Fibroblast of lung (primary cell): Measurements from ENCODE around the gene SIKE1. TPM values are rescaled to one million over a fixed set of nuclear protein-coding genes. Genes with fewer than 3 reads are reported as not detected.

Source experiments
- DNase-seq, 2 donors: peaks; one replicate each; pipeline versions ENCODE4 v3.0.0 to v3.0.0-alpha.2; 2010; ENCODE audit warnings: low read depth in 2 of 2
- H2AFZ ChIP-seq: 2 replicates; pipeline ENCODE4 v1.5.1; 2012; ENCODE audit warnings: low read length, control low read depth, inconsistent platforms
- H3K27ac ChIP-seq: 2 replicates; pipeline ENCODE4 v1.5.1; 2011; ENCODE audit warnings: low read length, control low read depth; ENCODE audit not compliant: insufficient read depth
- H3K27me3 ChIP-seq: 2 replicates; pipeline ENCODE4 v1.5.1; 2011; ENCODE audit warnings: mild to moderate bottlenecking, low read length; ENCODE audit not compliant: control insufficient read depth, insufficient read depth
- H3K36me3 ChIP-seq: 2 replicates; pipeline ENCODE4 v1.5.1; 2011; ENCODE audit warnings: low read length; ENCODE audit not compliant: control insufficient read depth, insufficient read depth
- H3K4me1 ChIP-seq: 2 replicates; pipeline ENCODE4 v1.5.1; 2011; ENCODE audit warnings: low read length; ENCODE audit not compliant: control insufficient read depth, insufficient read depth; ENCODE audit errors: extremely low read depth
- H3K4me2 ChIP-seq: 2 replicates; pipeline ENCODE4 v1.5.1; 2011; ENCODE audit warnings: low read length, control low read depth; ENCODE audit not compliant: insufficient read depth; ENCODE audit errors: extremely low read depth
- H3K4me3 ChIP-seq, 4 experiments: fragments of 200-600 bp in 1 of 4; sonication (generic) in 1 of 4; replicated peaks in 1 of 4; 2 replicates each; pipeline ENCODE4 v1.5.1; 2011 to 2016; ENCODE audit warnings: low read length in 4 of 4, low read depth in 3 of 4, mild to moderate bottlenecking in 3 of 4, control low read depth in 2 of 4, inconsistent platforms in 1 of 4, mixed read lengths in 1 of 4; ENCODE audit not compliant: insufficient read depth in 1 of 4; ENCODE audit errors: control extremely low read depth in 1 of 4
- H3K79me2 ChIP-seq: 2 replicates; pipeline ENCODE4 v1.5.1; 2012; ENCODE audit warnings: mild to moderate bottlenecking, low read length, inconsistent platforms; ENCODE audit not compliant: control insufficient read depth, insufficient read depth
- H3K9ac ChIP-seq: 2 replicates; pipeline ENCODE4 v1.5.1; 2011; ENCODE audit warnings: mild to moderate bottlenecking, low read length, control low read depth; ENCODE audit not compliant: insufficient read depth
- H3K9me3 ChIP-seq: 2 replicates; pipeline ENCODE4 v1.5.1; 2012; ENCODE audit warnings: low read depth, low read length; ENCODE audit not compliant: control insufficient read depth, insufficient read depth
- H4K20me1 ChIP-seq: 2 replicates; pipeline ENCODE4 v1.5.1; 2011; ENCODE audit warnings: low read length; ENCODE audit not compliant: control insufficient read depth, insufficient read depth; ENCODE audit errors: extremely low read depth
- EZH2 ChIP-seq: IDR thresholded peaks from 2 replicates; pipeline ENCODE4 v1.5.1; 2012; ENCODE audit warnings: low read length, control low read depth, mild to moderate bottlenecking; ENCODE audit errors: missing control alignments
- polyA plus RNA-seq, 2 donors: library from polyadenylated mRNA; depleted of rRNA in 1 of 2; stranded (reverse) in 1 of 2; unstranded in 1 of 2; fragments of >200 nt; gene quantifications; 2 replicates each; pipeline ENCODE4 v1.2.1, GENCODE V29; 2011 to 2012; ENCODE audit warnings: missing spikeins in 1 of 2
- total RNA-seq: library from RNA; depleted of rRNA; stranded (reverse); fragments of >200 nt; gene quantifications from 2 replicates; pipeline ENCODE4 v1.2.1, GENCODE V29; 2014
- TF ChIP-seq, protein P1 (sequence below), 2 donors: IDR thresholded peaks in 1 of 2; conservative IDR thresholded peaks in 1 of 2; 1 replicate in 1 of 2; 2 replicates in 1 of 2; pipeline ENCODE4 v1.5.1; 2011 to 2012; ENCODE audit warnings: low read length in 2 of 2, control low read depth in 1 of 2, inconsistent platforms in 1 of 2, low read depth in 1 of 2, mild to moderate bottlenecking in 1 of 2

Gene SIKE1
- total and polyA plus RNA-seq, 2 donors (not counting 1 experiment from before 2014, with no cell fraction given): 48.8 to 69.5 TPM

- no peak overlapping the region for H3K27ac ChIP-seq
- H3K9me3 ChIP-seq: no peaks in the 10 kb centered on the region
- H3K79me2 ChIP-seq: no peaks in the 10 kb centered on the region
- no peak for TF ChIP-seq EZH2
- TF ChIP-seq, protein P1, sequence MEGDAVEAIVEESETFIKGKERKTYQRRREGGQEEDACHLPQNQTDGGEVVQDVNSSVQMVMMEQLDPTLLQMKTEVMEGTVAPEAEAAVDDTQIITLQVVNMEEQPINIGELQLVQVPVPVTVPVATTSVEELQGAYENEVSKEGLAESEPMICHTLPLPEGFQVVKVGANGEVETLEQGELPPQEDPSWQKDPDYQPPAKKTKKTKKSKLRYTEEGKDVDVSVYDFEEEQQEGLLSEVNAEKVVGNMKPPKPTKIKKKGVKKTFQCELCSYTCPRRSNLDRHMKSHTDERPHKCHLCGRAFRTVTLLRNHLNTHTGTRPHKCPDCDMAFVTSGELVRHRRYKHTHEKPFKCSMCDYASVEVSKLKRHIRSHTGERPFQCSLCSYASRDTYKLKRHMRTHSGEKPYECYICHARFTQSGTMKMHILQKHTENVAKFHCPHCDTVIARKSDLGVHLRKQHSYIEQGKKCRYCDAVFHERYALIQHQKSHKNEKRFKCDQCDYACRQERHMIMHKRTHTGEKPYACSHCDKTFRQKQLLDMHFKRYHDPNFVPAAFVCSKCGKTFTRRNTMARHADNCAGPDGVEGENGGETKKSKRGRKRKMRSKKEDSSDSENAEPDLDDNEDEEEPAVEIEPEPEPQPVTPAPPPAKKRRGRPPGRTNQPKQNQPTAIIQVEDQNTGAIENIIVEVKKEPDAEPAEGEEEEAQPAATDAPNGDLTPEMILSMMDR (conservative IDR thresholded peaks at IDR 0.05 in 1 of 2, IDR thresholded peaks at IDR 0.05 in 1 of 2; ENCODE audit: low read depth in 1 of 2, low read length in 2 of 2): no peak
- H4K20me1 ChIP-seq: no peaks in the 10 kb centered on the region
- no peak overlapping the region for H3K9ac ChIP-seq
- DNase-seq: no peak
- H3K36me3 ChIP-seq: peaks cover 15% of the 10 kb centered on the region
- H3K4me2 ChIP-seq: no peak overlapping the region
- H3K27me3 ChIP-seq: no peaks in the 10 kb centered on the region
- H3K4me3 ChIP-seq: no peak overlapping the region
- H3K4me1 ChIP-seq: no peaks in the 10 kb centered on the region
- no peak overlapping the region for H2AFZ ChIP-seq
Observed at GRCh38 chr1:114723915-114724314, 56.6 kb downstream of the SIKE1 start.

GRCh38 chr1:114723457-114723856, 57.0 kb downstream of the SIKE1 start:
- Histone ChIP-seq H3K9ac (no peak overlapping the region), H3K27me3 (no peaks in the 10 kb centered on the region), H3K4me2 (no peak overlapping the region), H3K79me2 (no peaks in the 10 kb centered on the region), H3K4me1 (no peaks in the 10 kb centered on the region), H2AFZ (no peak overlapping the region), H4K20me1 (no peaks in the 10 kb centered on the region), H3K36me3 (peaks cover 19% of the 10 kb centered on the region), H3K4me3 (no peak overlapping the region), H3K27ac (no peak overlapping the region), H3K9me3 (no peaks in the 10 kb centered on the region)
- DNase-seq: no peak
- TF ChIP-seq, protein P1 (conservative IDR thresholded peaks at IDR 0.05 in 1 of 2, IDR thresholded peaks at IDR 0.05 in 1 of 2; ENCODE audit: low read depth in 1 of 2, low read length in 2 of 2): no peak
- TF ChIP-seq EZH2: no peak

- no peak for DNase-seq
- Histone ChIP-seq H3K36me3 (peaks cover 19% of the 10 kb centered on the region), H3K9me3 (no peaks in the 10 kb centered on the region), H3K9ac (no peak overlapping the region), H3K4me1 (peaks cover 2% of the 10 kb centered on the region), H3K4me2 (no peak overlapping the region), H4K20me1 (no peaks in the 10 kb centered on the region), H2AFZ (no peak overlapping the region), H3K4me3 (no peak overlapping the region), H3K27me3 (no peaks in the 10 kb centered on the region), H3K27ac (no peak overlapping the region), H3K79me2 (peaks cover 10% of the 10 kb centered on the region)
- TF ChIP-seq, protein P1 (conservative IDR thresholded peaks at IDR 0.05 in 1 of 2, IDR thresholded peaks at IDR 0.05 in 1 of 2; ENCODE audit: low read depth in 1 of 2, low read length in 2 of 2): no peak
- TF ChIP-seq EZH2: no peak
Observed at GRCh38 chr1:114720492-114720891, 60.0 kb downstream of the SIKE1 start.

Other genes with a start within 250 kb of the SIKE1 start
- 45.4 and 49.8 TPM in 2 replicates for gene BCAS2, start 199.1 kb downstream of the SIKE1 start, total RNA-seq
- gene BCAS2, start 199.1 kb downstream of the SIKE1 start, polyA plus RNA-seq: 41.3 and 45.7 TPM in 2 replicates
- 1.3 and 1.5 TPM in 2 replicates for gene DENND2C, start 110.6 kb downstream of the SIKE1 start, total RNA-seq
- gene DENND2C, start 110.6 kb downstream of the SIKE1 start, polyA plus RNA-seq: 1.5 and 1.7 TPM in 2 replicates
- not detected in 2 replicates for gene AMPD1, start 85.1 kb downstream of the SIKE1 start, total RNA-seq
- not detected in 2 replicates for gene AMPD1, start 85.1 kb downstream of the SIKE1 start, polyA plus RNA-seq
- gene NRAS, start 63.9 kb downstream of the SIKE1 start, total RNA-seq: 29.5 and 31.0 TPM in 2 replicates
- 62.3 and 71.8 TPM in 2 replicates for gene NRAS, start 63.9 kb downstream of the SIKE1 start, polyA plus RNA-seq
- 915 and 1,392 TPM in 2 replicates for gene CSDE1, start 22.7 kb downstream of the SIKE1 start, total RNA-seq
- gene CSDE1, start 22.7 kb downstream of the SIKE1 start, polyA plus RNA-seq: 332 and 374 TPM in 2 replicates
- gene SYCP1, start 74.2 kb upstream of the SIKE1 start, total RNA-seq: not detected in 2 replicates
- gene SYCP1, start 74.2 kb upstream of the SIKE1 start, polyA plus RNA-seq: not detected in 2 replicates
- gene TSHB, start 249.1 kb upstream of the SIKE1 start, total RNA-seq: not detected in 2 replicates
- not detected in 2 replicates for gene TSHB, start 249.1 kb upstream of the SIKE1 start, polyA plus RNA-seq